Hepatocyte (in vitro differentiated cells): ENCODE measurements around the gene GET3. TPM values are rescaled to one million over a fixed set of nuclear protein-coding genes. Genes with fewer than 3 reads are reported as not detected.

ENCODE experiments used
- DNase-seq: peaks from one replicate; pipeline ENCODE4 v3.0.0-alpha.2; 2016; ENCODE audit warnings: low spot score
- H2AFZ ChIP-seq: fragments of 200-600 bp; sonication (generic); 2 replicates; pipeline ENCODE4 v1.6.0; 2016; ENCODE audit warnings: antibody characterized with exemption, mild to moderate bottlenecking
- H3K27ac ChIP-seq: fragments of 200-600 bp; sonication (generic); 2 replicates; pipeline ENCODE4 v1.5.1; 2016; ENCODE audit warnings: mild to moderate bottlenecking
- H3K27me3 ChIP-seq: fragments of 200-600 bp; sonication (generic); 2 replicates; pipeline ENCODE4 v1.6.1; 2016
- H3K36me3 ChIP-seq: fragments of 200-600 bp; sonication (generic); replicated peaks from 2 replicates; pipeline ENCODE4 v1.5.1; 2016; ENCODE audit warnings: low read depth; ENCODE audit not compliant: insufficient read depth
- H3K4me1 ChIP-seq: fragments of 200-600 bp; sonication (generic); 2 replicates; pipeline ENCODE4 v1.5.1; 2016; ENCODE audit warnings: mild to moderate bottlenecking, moderate library complexity; ENCODE audit not compliant: insufficient read depth
- H3K4me2 ChIP-seq: fragments of 200-600 bp; sonication (generic); 2 replicates; pipeline ENCODE4 v1.6.0; 2016
- H3K4me3 ChIP-seq: fragments of 200-600 bp; sonication (generic); 2 replicates; pipeline ENCODE4 v1.5.1; 2016; ENCODE audit warnings: mild to moderate bottlenecking
- H3K79me2 ChIP-seq: fragments of 200-600 bp; sonication (generic); 2 replicates; pipeline ENCODE4 v1.6.0; 2017; ENCODE audit warnings: mild to moderate bottlenecking
- H3K9me2 ChIP-seq: fragments of 200-600 bp; sonication (generic); replicated peaks from 2 replicates; pipeline ENCODE4 v1.6.0; 2017; ENCODE audit warnings: mild to moderate bottlenecking; ENCODE audit not compliant: insufficient read depth
- H3K9me3 ChIP-seq: fragments of 200-600 bp; sonication (generic); 2 replicates; pipeline ENCODE4 v1.5.1; 2016; ENCODE audit warnings: low read depth, mild to moderate bottlenecking
- H4K20me1 ChIP-seq: fragments of 200-600 bp; sonication (generic); 2 replicates; pipeline ENCODE4 v1.6.0; 2016; ENCODE audit warnings: mild to moderate bottlenecking; ENCODE audit not compliant: insufficient read depth, poor library complexity, severe bottlenecking
- EZH2 ChIP-seq: fragments of 200-600 bp; sonication (generic); IDR thresholded peaks from 2 replicates; pipeline ENCODE4 v1.6.1; 2016; ENCODE audit warnings: antibody characterized with exemption, mild to moderate bottlenecking, borderline replicate concordance
- EZH2phosphoT487 ChIP-seq: fragments of 200-600 bp; sonication (generic); IDR thresholded peaks from one replicate; pipeline ENCODE4 v1.6.1; 2018; ENCODE audit warnings: antibody characterized with exemption, mild to moderate bottlenecking, low read depth, moderate library complexity; ENCODE audit not compliant: unreplicated experiment, severe bottlenecking
- WGBS: methylation state at CpG from one replicate; pipeline ENCODE4 v1.1.6; 2016; ENCODE audit warnings: low lambda C conversion rate; ENCODE audit errors: missing lambda C conversion rate; 5-methylcytosine and 5-hydroxymethylcytosine counted together
- polyA plus RNA-seq: library from polyadenylated mRNA; unstranded; fragments of >200 nt; fragmentation: Nextera tagmentation; extraction: Ambion mirVana; gene quantifications from 2 replicates; pipeline ENCODE4 v1.2.1, GENCODE V29; 2016
- total RNA-seq: library from RNA; depleted of rRNA; stranded (reverse); fragments of >200 nt; gene quantifications from 2 replicates; pipeline ENCODE4 v1.2.3, GENCODE V29; 2014
- TF ChIP-seq, protein P1 (sequence below): fragments of 200-600 bp; sonication (generic); IDR thresholded peaks from 2 replicates; pipeline ENCODE4 v1.5.1; 2016; ENCODE audit warnings: antibody characterized with exemption, mild to moderate bottlenecking; ENCODE audit not compliant: poor library complexity

Gene GET3
- total and polyA plus RNA-seq, 2 experiments from 2014 or later = 52.3 to 108 TPM

DNA sequence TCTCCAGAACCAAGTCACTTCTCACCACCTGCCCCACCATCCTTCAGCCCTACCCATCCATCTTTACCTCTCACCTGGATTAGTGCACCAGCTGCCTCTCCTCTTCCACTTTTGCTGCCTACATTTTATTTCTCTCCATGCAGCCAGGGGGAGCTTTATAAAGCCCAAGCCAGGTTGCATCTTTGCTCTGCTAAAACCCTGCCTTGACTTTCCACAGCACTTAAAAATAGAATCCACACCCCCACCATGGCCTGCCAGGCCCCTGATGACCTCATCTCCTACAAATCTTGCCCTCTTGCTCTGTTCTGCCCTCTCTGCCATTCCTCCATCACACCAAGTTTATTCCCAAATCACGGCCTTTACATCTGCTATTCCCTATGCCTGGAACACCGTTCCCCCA lies 36.3 kb downstream of the GET3 start:
- Histone ChIP-seq H3K36me3 (no peaks in the 10 kb centered on the region), H3K9me3 (no peaks in the 10 kb centered on the region), H3K9me2 (no peaks in the 10 kb centered on the region), H3K4me3 (no peak overlapping the region), H3K4me2 (no peak overlapping the region), H4K20me1 (no peaks in the 10 kb centered on the region), H3K79me2 (peaks cover 17% of the 10 kb centered on the region), H3K27me3 (no peaks in the 10 kb centered on the region), H3K27ac (no peak overlapping the region), H2AFZ (no peak overlapping the region), H3K4me1 (peaks cover 5% of the 10 kb centered on the region)
- 85% methylated on average over 2 of the region's 2 CpGs for WGBS
- TF ChIP-seq, protein P1, sequence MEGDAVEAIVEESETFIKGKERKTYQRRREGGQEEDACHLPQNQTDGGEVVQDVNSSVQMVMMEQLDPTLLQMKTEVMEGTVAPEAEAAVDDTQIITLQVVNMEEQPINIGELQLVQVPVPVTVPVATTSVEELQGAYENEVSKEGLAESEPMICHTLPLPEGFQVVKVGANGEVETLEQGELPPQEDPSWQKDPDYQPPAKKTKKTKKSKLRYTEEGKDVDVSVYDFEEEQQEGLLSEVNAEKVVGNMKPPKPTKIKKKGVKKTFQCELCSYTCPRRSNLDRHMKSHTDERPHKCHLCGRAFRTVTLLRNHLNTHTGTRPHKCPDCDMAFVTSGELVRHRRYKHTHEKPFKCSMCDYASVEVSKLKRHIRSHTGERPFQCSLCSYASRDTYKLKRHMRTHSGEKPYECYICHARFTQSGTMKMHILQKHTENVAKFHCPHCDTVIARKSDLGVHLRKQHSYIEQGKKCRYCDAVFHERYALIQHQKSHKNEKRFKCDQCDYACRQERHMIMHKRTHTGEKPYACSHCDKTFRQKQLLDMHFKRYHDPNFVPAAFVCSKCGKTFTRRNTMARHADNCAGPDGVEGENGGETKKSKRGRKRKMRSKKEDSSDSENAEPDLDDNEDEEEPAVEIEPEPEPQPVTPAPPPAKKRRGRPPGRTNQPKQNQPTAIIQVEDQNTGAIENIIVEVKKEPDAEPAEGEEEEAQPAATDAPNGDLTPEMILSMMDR = peak; percentile 25
- TF ChIP-seq EZH2phosphoT487 = no peak
- DNase-seq = no peak

DNA sequence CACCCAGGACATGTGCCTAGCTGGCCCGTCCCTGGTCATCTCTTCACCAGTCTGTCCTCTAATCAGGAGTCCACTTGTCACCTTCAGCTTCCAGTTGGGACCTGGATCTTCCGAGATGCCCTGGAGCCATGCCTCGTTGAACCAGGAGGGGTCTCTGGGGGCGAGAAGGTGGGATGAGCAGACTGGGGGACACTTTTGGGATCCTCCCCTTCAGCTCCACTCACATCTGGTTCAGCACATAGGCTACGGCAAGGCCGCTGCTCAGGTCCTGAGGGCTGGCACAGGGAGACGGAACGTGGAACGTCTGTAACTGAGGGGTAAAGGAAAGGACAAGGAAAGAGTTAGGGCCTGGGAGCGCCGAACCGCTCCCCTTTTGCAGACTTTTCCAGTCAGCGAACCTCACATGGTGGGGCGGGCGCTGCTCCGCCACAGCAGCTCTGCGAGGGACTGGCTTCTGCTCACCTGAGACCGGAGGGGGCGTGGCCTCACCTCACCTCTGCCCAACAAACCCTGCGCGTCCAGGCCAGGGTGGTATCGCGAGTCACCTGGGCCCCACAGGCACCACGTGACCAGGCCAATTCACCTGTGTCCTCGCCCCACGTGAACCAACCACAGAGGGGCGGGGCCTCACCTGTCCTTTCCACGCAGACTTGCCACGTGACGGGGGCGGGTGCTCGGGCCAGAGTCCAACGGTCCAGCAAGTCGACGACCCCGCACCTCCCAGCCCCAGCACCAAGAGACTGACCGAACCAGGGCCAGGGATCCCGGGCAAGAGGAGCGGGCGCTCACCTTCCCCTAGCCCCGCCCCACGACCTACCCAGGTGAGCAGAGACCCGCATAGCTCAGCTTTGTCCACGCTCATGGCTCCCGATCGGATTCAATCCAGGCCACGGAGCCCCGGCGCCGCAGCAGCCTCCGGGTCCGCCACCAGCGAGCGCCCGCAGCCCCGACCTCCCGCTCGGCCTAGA lies 37.6 kb downstream of the GET3 start, which contains the start of gene HOOK2:
HOOK2 (minus strand) TSS at position 965 of the 968 bp plus-strand sequence; CDS start at position 862, 103 bp downstream.
- DNase-seq = peak; percentile 98
- Histone ChIP-seq H3K4me3 (peak within 1 kb of the TSS; percentile 51), H3K79me2 (peaks cover 17% of the 10 kb centered on the region), H3K27me3 (no peaks in the 10 kb centered on the region), H4K20me1 (no peaks in the 10 kb centered on the region), H3K4me2 (peak within 1 kb of the TSS; percentile 86), H2AFZ (peak within 1 kb of the TSS; percentile 16), H3K36me3 (no peaks in the 10 kb centered on the region), H3K9me3 (no peaks in the 10 kb centered on the region), H3K4me1 (peaks cover 18% of the 10 kb centered on the region), H3K9me2 (no peaks in the 10 kb centered on the region), H3K27ac (peak within 1 kb of the TSS; percentile 97)
- TF ChIP-seq, protein P1 = no peak
- TF ChIP-seq EZH2phosphoT487 = no peak
- no peak for TF ChIP-seq EZH2
- 26% methylated on average over 34 of the region's 58 CpGs for WGBS

GRCh38 chr19:12777217-12778016 lies 40.1 kb downstream of the GET3 start:
- H3K4me3 ChIP-seq = peak overlapping the region; percentile 59
- 16% methylated on average over 43 of the region's 43 CpGs for WGBS
- TF ChIP-seq EZH2 = no peak
- TF ChIP-seq, protein P1 = peak; percentile 98
- H3K36me3 ChIP-seq = no peaks in the 10 kb centered on the region
- H3K4me2 ChIP-seq = peak overlapping the region; percentile 98
- peaks cover 17% of the 10 kb centered on the region for H3K79me2 ChIP-seq
- no peaks in the 10 kb centered on the region for H3K9me2 ChIP-seq
- peak overlapping the region; percentile 96 for H3K27ac ChIP-seq
- peaks cover 25% of the 10 kb centered on the region for H3K4me1 ChIP-seq
- no peaks in the 10 kb centered on the region for H4K20me1 ChIP-seq
- H3K27me3 ChIP-seq = no peaks in the 10 kb centered on the region
- peak overlapping the region; percentile 46 for H2AFZ ChIP-seq
- H3K9me3 ChIP-seq = no peaks in the 10 kb centered on the region
- peak; percentile 91 for DNase-seq
